GM19467 (cell line): Measurements from ENCODE around the gene FAM107B.
"Not testable (repeated sequence)": the region's sequence is repeated elsewhere in the genome, so short reads cannot be mapped to it uniquely, and the experiment has no call there.

ENCODE experiments used
- ATAC-seq: cut with Tn5 transposase; IDR thresholded peaks from one replicate; pipeline ENCODE4 v1.9.1; 2021; ENCODE audit warnings: mild to moderate bottlenecking, moderate library complexity; ENCODE audit not compliant: unreplicated experiment

The FAM107B gene

GRCh38 chr10:14737808-14738545, 36.7 kb downstream of the FAM107B start:
- ATAC-seq = no peak

- ATAC-seq = no peak
Observed at GRCh38 chr10:14736600-14737081, 38.1 kb downstream of the FAM107B start.

- ATAC-seq = no peak
Observed at GRCh38 chr10:14736043-14736442, 38.7 kb downstream of the FAM107B start.

- no peak for ATAC-seq
Observed at GRCh38 chr10:14731875-14732512, 42.7 kb downstream of the FAM107B start.

GRCh38 chr10:14728346-14728745, 46.4 kb downstream of the FAM107B start:
- no peak for ATAC-seq

- ATAC-seq = no peak
Observed at GRCh38 chr10:14727924-14728323, 46.8 kb downstream of the FAM107B start.

- ATAC-seq = no peak
Observed at GRCh38 chr10:14727465-14727864, 47.2 kb downstream of the FAM107B start.

GRCh38 chr10:14724931-14725330, 49.8 kb downstream of the FAM107B start:
- ATAC-seq = no peak

- no peak for ATAC-seq
Observed at GRCh38 chr10:14723052-14723689, 51.5 kb downstream of the FAM107B start.

GRCh38 chr10:14717552-14717951, 57.1 kb downstream of the FAM107B start:
- ATAC-seq = no peak

- ATAC-seq = no peak
Observed at GRCh38 chr10:14712991-14713424, 61.7 kb downstream of the FAM107B start.

- ATAC-seq = not testable (repeated sequence)
Observed at GRCh38 chr10:14709344-14709743, 65.4 kb downstream of the FAM107B start.

GRCh38 chr10:14707481-14707880, 67.2 kb downstream of the FAM107B start:
- no peak for ATAC-seq

- no peak for ATAC-seq
Observed at GRCh38 chr10:14705548-14706230, 69.0 kb downstream of the FAM107B start.

GRCh38 chr10:14703631-14704001, 71.1 kb downstream of the FAM107B start:
- no peak for ATAC-seq

- ATAC-seq = no peak
Observed at GRCh38 chr10:14701466-14701865, 73.2 kb downstream of the FAM107B start.

GRCh38 chr10:14700546-14700945, 74.2 kb downstream of the FAM107B start:
- no peak for ATAC-seq

GRCh38 chr10:14699482-14699881, 75.2 kb downstream of the FAM107B start:
- ATAC-seq = no peak

GRCh38 chr10:14698829-14699170, 75.9 kb downstream of the FAM107B start:
- ATAC-seq = no peak

- no peak for ATAC-seq
Observed at GRCh38 chr10:14698111-14698828, 76.4 kb downstream of the FAM107B start.

- no peak for ATAC-seq
Observed at GRCh38 chr10:14697281-14697680, 77.4 kb downstream of the FAM107B start.
